Measurements from ENCODE around the gene ASB3. TPM values are rescaled to one million over a fixed set of nuclear protein-coding genes. Genes with fewer than 3 reads are reported as not detected.
A peak's percentile ranks its signal among the peaks of the same experiment; 100 is the strongest.

The ASB3 gene
- total and polyA plus RNA-seq, 12 donors, result 10.1 to 51.3 (median 21.4) TPM

- Histone ChIP-seq H3K4me3 (no peak overlapping the region), H3K27me3 (no peaks in the 10 kb centered on the region), H3K27ac (peak overlapping the region in 1 of 5 donors; percentile 11), H3K36me3 (replicated peaks in 1 of 2) (no peaks in the 10 kb centered on the region), H3K9me3 (replicated peaks in 1 of 3) (no peaks in the 10 kb centered on the region), H3K4me1 (replicated peaks in 1 of 2) (peaks cover 11 to 16% of the 10 kb centered on the region in 2 donors)
- no peak for DNase-seq
- TF ChIP-seq POLR2A (IDR thresholded peaks at IDR 0.05) (no peak), CTCF (IDR thresholded peaks at IDR 0.05) (no peak)
- 83 to 98% (median 93%) methylated on average over 3 to 4 of the region's 4 CpGs for WGBS, 4 donors
- intact Hi-C loops (cut with DNase I), result no loop called here
Observed at GRCh38 chr2:53828331-53828730, 41.6 kb upstream of the ASB3 start.

- Histone ChIP-seq H3K4me1 (replicated peaks in 1 of 2) (peaks cover 11 to 16% of the 10 kb centered on the region in 2 donors), H3K9me3 (replicated peaks in 1 of 3) (no peaks in the 10 kb centered on the region), H3K27ac (peak overlapping the region in 2 of 5 donors; percentile 42 to 52), H3K27me3 (no peaks in the 10 kb centered on the region), H3K36me3 (replicated peaks in 1 of 2) (no peaks in the 10 kb centered on the region), H3K4me3 (no peak overlapping the region)
- no peak for TF ChIP-seq CTCF (IDR thresholded peaks at IDR 0.05)
- no peak for TF ChIP-seq POLR2A (IDR thresholded peaks at IDR 0.05)
- intact Hi-C loops (cut with DNase I), result no loop called here
- WGBS, 4 donors, result 84 to 92% (median 89%) methylated on average over 3 of the region's 3 CpGs
- no peak for DNase-seq
Observed at GRCh38 chr2:53827398-53828175, 40.8 kb upstream of the ASB3 start.

GRCh38 chr2:53826587-53827397, 40.0 kb upstream of the ASB3 start:
- Histone ChIP-seq H3K27ac (peak overlapping the region in 2 of 5 donors; percentile 42 to 52), H3K4me1 (replicated peaks in 1 of 2) (peaks cover 11 to 16% of the 10 kb centered on the region in 2 donors)
- WGBS, 4 donors, result 49 to 61% (median 55%) methylated on average over 2 to 3 of the region's 3 CpGs

More at GRCh38 chr2:53826587-53827397, 40.0 kb upstream of the ASB3 start:
- TF ChIP-seq POLR2A (IDR thresholded peaks at IDR 0.05) (no peak), CTCF (IDR thresholded peaks at IDR 0.05) (no peak)
- peak in 1 of 7 donors; percentile 32 for DNase-seq
- intact Hi-C loops (cut with DNase I), result no loop called here
- no peak overlapping the region for H3K4me3 ChIP-seq
- no peaks in the 10 kb centered on the region for H3K36me3 ChIP-seq (replicated peaks in 1 of 2)
- no peaks in the 10 kb centered on the region for H3K9me3 ChIP-seq (replicated peaks in 1 of 3)
- H3K27me3 ChIP-seq, result no peaks in the 10 kb centered on the region

Measured in adrenal gland (tissue), 12 donors.